SK-N-MC (cell line): ENCODE data around the gene CALR3.

Experiments
- EZH2 ChIP-seq: fragments of 200-600 bp; sonication (generic); IDR thresholded peaks from one replicate; pipeline ENCODE4 v1.6.1; 2017; ENCODE audit warnings: antibody characterized with exemption
- POLR2AphosphoS5 ChIP-seq: IDR thresholded peaks from 2 replicates; pipeline ENCODE4 v1.6.1; 2012; ENCODE audit warnings: mild to moderate bottlenecking, low read depth, low read length, borderline replicate concordance

GRCh38 chr19:16495982-16496612 lies at the start of gene CALR3, which contains the start of gene C19orf44:
- no peak for TF ChIP-seq EZH2
- TF ChIP-seq POLR2AphosphoS5 = peak; percentile 83
